GM19328 (cell line): ENCODE results near the gene NEFH.
"Not testable (repeated sequence)": the region's sequence is repeated elsewhere in the genome, so short reads cannot be mapped to it uniquely, and the experiment has no call there.

Experiments
- ATAC-seq: cut with Tn5 transposase; IDR thresholded peaks from one replicate; pipeline ENCODE4 v1.9.1; 2021; ENCODE audit warnings: mild to moderate bottlenecking, moderate library complexity; ENCODE audit not compliant: unreplicated experiment

The NEFH gene

GRCh38 chr22:29489127-29489780 lies 9.2 kb downstream of the NEFH start:
- ATAC-seq = not testable (repeated sequence)

- no peak for ATAC-seq
These were observed 11.0 kb downstream of the NEFH start for GRCh38 chr22:29491012-29491411.

DNA sequence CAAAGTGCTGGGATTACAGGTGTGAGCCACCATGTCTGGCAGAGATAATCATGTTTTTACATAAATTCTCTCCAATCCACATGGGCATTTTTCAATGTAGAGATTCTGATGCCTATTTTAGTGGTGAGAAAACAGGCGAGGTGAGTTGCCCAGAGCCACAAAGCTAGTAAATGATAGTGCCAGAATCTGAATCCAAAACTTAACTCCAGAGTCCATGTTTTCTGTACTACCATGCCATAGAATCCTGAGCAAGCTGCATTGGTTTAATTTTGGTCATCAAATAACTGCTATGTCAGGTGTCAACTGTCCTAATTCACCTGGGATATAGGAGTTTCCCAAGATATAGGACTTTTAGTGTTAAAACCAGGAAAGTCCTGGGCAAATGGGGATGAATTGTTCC lies 13.6 kb downstream of the NEFH start:
- no peak for ATAC-seq

GRCh38 chr22:29499852-29500251 lies 19.8 kb downstream of the NEFH start:
- no peak for ATAC-seq

GRCh38 chr22:29503811-29504372 lies 23.9 kb downstream of the NEFH start:
- no peak for ATAC-seq

- ATAC-seq = no peak
These were observed 29.3 kb downstream of the NEFH start for GRCh38 chr22:29509298-29509697.

- ATAC-seq = no peak
These were observed 29.8 kb downstream of the NEFH start for GRCh38 chr22:29509815-29510214.

DNA sequence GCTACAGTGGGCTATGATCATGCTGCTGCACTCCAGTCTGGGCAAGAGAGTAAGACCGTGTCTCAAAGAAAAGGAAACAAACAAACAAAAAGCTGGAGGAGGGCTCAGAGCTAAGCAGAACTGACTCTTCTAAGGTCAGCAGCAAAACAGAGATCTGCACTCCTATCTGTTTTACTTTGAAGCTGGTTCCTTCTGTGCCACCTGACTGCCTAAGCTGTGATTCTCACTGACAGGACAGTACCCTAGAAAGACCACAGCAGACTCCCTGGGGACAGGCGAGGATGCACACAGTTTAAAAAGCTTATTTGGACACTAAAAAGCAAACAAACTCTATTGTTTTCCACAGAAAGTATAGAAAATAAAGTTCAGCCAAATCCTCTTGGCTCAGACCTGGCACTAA lies 30.5 kb downstream of the NEFH start:
- no peak for ATAC-seq

DNA sequence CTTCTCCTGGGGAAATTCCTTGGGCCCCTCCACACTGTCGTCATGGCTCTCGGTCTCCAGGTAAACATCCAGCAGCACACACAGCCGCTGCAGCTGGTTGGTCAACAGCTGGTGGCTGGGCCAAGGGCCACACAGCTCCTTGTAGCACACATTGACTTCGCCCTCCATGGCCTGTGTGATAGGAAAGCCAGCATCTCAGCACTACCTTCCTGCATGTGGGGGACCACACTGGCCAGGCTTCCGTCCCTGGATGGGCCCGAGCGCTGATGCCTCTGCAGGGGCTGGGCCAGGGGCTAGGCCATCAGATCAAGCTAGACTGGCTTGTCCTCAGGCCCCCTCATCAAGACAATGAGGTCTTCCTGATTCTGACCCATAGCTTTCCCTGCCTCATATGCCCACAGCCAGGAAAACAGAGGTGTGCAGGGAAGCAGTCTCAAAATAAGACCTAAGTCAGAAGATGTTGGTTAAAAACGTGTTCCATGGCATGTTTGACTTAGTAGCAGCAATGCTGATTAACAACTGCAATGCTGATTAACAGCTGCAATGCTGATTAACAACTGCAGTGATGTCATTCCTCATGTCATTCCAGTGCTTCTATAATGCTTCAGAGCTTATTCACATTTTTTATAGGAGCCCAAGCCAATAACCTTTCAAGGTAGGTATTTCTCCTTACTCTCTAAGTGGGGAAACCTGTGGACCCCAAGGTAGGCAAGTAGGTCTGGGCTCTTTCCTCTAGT lies 31.3 kb downstream of the NEFH start:
- ATAC-seq = no peak

DNA sequence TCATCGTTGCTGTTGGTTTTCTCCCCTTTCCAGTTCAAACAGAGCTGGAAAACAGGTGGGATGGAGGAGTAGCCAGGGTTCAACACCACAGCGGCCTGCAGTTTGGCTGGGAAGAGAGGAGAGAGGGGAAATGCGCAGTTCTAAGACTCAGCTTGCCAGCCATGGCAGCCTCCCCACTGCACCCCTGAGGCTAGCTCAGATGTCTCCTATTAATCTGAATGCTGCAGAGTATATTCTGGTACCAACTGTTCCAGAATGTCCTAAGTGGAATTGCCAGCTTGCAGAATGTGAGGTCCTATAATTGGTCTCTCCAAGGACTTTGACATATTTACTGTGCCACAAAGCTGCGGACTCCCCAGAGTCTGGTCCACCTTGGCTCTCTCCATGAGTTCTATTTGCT lies 32.0 kb downstream of the NEFH start:
- ATAC-seq = no peak

- no peak for ATAC-seq
These were observed 37.3 kb downstream of the NEFH start for GRCh38 chr22:29517215-29517908.

DNA sequence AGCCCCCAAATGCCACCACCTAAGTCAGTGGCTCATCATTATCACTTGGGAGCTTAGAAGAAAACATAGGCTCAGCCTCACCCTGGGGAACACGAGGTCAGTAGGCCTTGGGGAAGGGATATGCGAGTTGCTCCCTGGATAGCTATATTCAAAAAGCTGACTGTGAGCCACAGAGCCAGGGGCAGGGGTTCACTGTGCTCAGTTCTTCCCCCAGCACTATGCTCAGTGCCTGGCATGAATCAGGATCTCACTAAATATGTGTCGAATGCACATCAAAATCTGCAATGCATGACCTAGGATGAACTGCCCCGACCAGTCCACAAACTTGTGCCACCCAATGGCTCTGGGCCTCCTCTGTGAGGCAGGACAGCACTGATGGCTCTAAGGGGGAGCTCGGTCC lies 38.4 kb downstream of the NEFH start:
- no peak for ATAC-seq

DNA sequence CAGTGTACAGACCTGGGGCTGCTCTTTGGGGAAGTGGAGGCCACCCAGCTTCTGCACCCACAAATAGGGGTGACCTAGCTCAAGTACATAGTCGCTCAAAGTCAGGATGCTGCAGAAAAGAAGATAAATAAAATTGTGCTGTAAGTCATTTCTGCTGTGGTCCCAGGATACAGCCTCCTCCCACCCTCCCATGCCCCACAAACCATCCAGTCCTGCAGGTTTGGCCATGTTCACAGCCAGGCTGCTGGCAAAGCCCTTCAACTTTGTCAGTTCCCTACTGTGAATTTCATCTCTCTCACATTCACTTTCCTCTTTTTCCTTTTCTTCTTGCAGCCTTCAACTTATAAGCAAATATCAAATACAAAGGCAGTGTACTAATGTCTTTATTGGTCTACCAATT lies 40.0 kb downstream of the NEFH start:
- ATAC-seq = no peak

DNA sequence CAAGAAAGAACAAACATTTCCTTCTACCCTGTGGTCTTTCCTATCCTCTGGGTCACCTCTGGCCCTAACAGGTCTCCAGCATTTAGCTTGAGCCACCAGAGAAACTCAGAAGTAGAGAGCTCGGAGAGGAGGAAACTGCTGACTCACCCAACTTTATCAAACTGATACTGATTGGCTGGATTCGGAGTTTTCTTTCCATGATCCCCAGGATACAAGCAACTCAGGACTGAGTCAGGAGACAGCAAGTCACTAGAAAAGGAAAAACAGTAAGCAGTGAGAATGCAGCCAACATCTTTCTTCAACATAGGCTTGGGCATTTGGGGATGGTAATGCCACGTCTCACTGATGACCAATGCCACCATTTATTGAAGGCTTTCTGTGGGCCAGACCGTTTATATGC lies 40.8 kb downstream of the NEFH start:
- ATAC-seq = no peak

DNA sequence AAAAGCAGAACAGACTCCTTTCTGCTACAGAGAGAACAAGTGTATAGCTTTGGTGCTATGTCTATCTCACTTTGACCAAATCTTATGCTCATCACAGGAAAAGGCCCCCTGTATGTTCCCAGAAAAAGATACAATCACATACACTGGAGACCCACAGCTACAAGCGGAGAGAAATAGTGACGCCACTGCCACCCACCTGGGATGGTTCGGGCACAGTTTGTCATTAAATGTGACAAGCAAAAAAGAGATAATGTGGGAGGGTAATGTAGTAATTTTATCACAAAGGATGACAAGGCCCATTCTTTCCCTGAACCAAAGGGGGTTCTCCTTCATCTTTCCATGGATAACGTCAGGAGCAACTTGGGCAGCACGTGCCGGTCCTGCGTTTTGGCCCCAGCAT lies 41.5 kb downstream of the NEFH start:
- ATAC-seq = no peak

- no peak for ATAC-seq
These were observed 43.7 kb downstream of the NEFH start for GRCh38 chr22:29523761-29524160.

- ATAC-seq = no peak
These were observed 44.6 kb downstream of the NEFH start for GRCh38 chr22:29524442-29525191.

GRCh38 chr22:29528144-29528543 lies 48.1 kb downstream of the NEFH start:
- no peak for ATAC-seq

GRCh38 chr22:29530716-29531115 lies 50.7 kb downstream of the NEFH start:
- no peak for ATAC-seq

- no peak for ATAC-seq
These were observed 51.4 kb downstream of the NEFH start for GRCh38 chr22:29531419-29531818.

GRCh38 chr22:29536411-29536810 lies 56.4 kb downstream of the NEFH start:
- no peak for ATAC-seq
